ENCODE results near the gene SLC6A18. TPM values are rescaled to one million over a fixed set of nuclear protein-coding genes. Genes with fewer than 3 reads are reported as not detected.
A peak's percentile ranks its signal among the peaks of the same experiment; 100 is the strongest.

SLC6A18 gene
- total and polyA plus RNA-seq, 4 donors: not detected

GRCh38 chr5:1208221-1208742, 16.9 kb upstream of the SLC6A18 start:
- H3K9me3 ChIP-seq (ENCODE audit: control insufficient read depth, insufficient read depth, low read length): no peaks in the 10 kb centered on the region
- no peak overlapping the region for H3K4me3 ChIP-seq (ENCODE audit: low read depth, low read length)
- DNase-seq (ENCODE audit: low read depth in 4 of 6, low spot score in 6 of 6): no peak
- no peak overlapping the region for H3K27ac ChIP-seq (ENCODE audit: low read depth, low read length)
- 79% methylated on average over 16 of the region's 17 CpGs for WGBS (ENCODE audit: insufficient coverage)
- no peaks in the 10 kb centered on the region for H3K36me3 ChIP-seq (ENCODE audit: control insufficient read depth, insufficient read depth, low read length)
- no peaks in the 10 kb centered on the region for H3K27me3 ChIP-seq (ENCODE audit: control insufficient read depth, insufficient read depth, low read length)
- H3K4me1 ChIP-seq (ENCODE audit: control insufficient read depth, insufficient read depth, low read length): peaks cover 7% of the 10 kb centered on the region

DNA sequence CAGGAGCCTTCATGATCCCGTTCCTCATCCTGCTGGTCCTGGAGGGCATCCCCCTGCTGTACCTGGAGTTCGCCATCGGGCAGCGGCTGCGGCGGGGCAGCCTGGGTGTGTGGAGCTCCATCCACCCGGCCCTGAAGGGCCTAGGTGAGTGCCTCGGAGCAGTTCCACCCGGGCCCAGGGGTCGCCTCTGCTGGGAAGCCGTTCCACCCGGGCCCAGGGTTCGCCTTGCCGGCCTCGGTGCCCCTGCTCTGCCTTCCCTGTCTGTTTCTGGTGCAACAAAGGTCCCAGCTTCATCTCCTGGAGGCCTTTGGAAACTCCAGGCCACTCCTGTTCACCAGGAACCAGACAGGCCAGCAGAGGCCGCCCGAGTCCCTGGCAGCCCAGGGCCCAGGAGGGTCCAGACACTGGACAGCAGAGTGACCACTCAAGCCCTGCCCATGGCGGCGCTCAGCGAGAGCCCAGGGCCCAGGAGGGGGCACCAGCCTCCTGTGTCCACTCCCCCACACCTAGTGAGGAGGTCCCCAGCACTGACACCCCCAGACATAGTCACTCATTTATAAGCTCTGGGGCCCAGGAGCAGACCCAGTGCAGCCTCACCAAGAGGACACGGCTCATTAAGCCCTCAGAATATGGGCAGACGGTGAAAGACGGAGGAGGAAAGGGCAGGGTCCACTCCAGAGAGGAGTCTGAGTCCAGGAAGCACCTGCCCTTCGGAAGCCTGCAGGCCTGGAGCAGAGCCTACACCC, 16.3 kb upstream of the SLC6A18 start:
- Histone ChIP-seq H3K4me3 (ENCODE audit: low read depth, low read length) (no peak overlapping the region), H3K4me1 (ENCODE audit: control insufficient read depth, insufficient read depth, low read length) (peaks cover 7% of the 10 kb centered on the region), H3K36me3 (ENCODE audit: control insufficient read depth, insufficient read depth, low read length) (no peaks in the 10 kb centered on the region), H3K27me3 (ENCODE audit: control insufficient read depth, insufficient read depth, low read length) (no peaks in the 10 kb centered on the region), H3K27ac (ENCODE audit: low read depth, low read length) (no peak overlapping the region), H3K9me3 (ENCODE audit: control insufficient read depth, insufficient read depth, low read length) (no peaks in the 10 kb centered on the region)
- DNase-seq (ENCODE audit: low read depth in 4 of 6, low spot score in 6 of 6): peak in 1 of 6 donors; percentile 29
- 76% methylated on average over 24 of the region's 24 CpGs for WGBS (ENCODE audit: insufficient coverage)

GRCh38 chr5:1209489-1209852, 15.7 kb upstream of the SLC6A18 start:
- Histone ChIP-seq H3K4me1 (ENCODE audit: control insufficient read depth, insufficient read depth, low read length) (peaks cover 3% of the 10 kb centered on the region), H3K4me3 (ENCODE audit: low read depth, low read length) (no peak overlapping the region), H3K36me3 (ENCODE audit: control insufficient read depth, insufficient read depth, low read length) (no peaks in the 10 kb centered on the region), H3K27ac (ENCODE audit: low read depth, low read length) (no peak overlapping the region), H3K27me3 (ENCODE audit: control insufficient read depth, insufficient read depth, low read length) (no peaks in the 10 kb centered on the region), H3K9me3 (ENCODE audit: control insufficient read depth, insufficient read depth, low read length) (no peaks in the 10 kb centered on the region)
- WGBS (ENCODE audit: insufficient coverage): 69% methylated on average over 2 of the region's 2 CpGs
- DNase-seq (ENCODE audit: low read depth in 4 of 6, low spot score in 6 of 6): no peak

GRCh38 chr5:1209896-1210776, 15.0 kb upstream of the SLC6A18 start:
- H3K4me3 ChIP-seq (ENCODE audit: low read depth, low read length): no peak overlapping the region
- 86% methylated on average over 21 of the region's 21 CpGs for WGBS (ENCODE audit: insufficient coverage)
- H3K27ac ChIP-seq (ENCODE audit: low read depth, low read length): no peak overlapping the region
- no peaks in the 10 kb centered on the region for H3K36me3 ChIP-seq (ENCODE audit: control insufficient read depth, insufficient read depth, low read length)
- no peaks in the 10 kb centered on the region for H3K27me3 ChIP-seq (ENCODE audit: control insufficient read depth, insufficient read depth, low read length)
- no peak for DNase-seq (ENCODE audit: low read depth in 4 of 6, low spot score in 6 of 6)
- no peaks in the 10 kb centered on the region for H3K9me3 ChIP-seq (ENCODE audit: control insufficient read depth, insufficient read depth, low read length)
- no peaks in the 10 kb centered on the region for H3K4me1 ChIP-seq (ENCODE audit: control insufficient read depth, insufficient read depth, low read length)

- H3K36me3 ChIP-seq (ENCODE audit: control insufficient read depth, insufficient read depth, low read length): no peaks in the 10 kb centered on the region
- H3K27ac ChIP-seq (ENCODE audit: low read depth, low read length): no peak overlapping the region
- no peaks in the 10 kb centered on the region for H3K4me1 ChIP-seq (ENCODE audit: control insufficient read depth, insufficient read depth, low read length)
- no peak for DNase-seq (ENCODE audit: low read depth in 4 of 6, low spot score in 6 of 6)
- H3K9me3 ChIP-seq (ENCODE audit: control insufficient read depth, insufficient read depth, low read length): no peaks in the 10 kb centered on the region
- WGBS (ENCODE audit: insufficient coverage): 80% methylated on average over 21 of the region's 21 CpGs
- H3K4me3 ChIP-seq (ENCODE audit: low read depth, low read length): no peak overlapping the region
- H3K27me3 ChIP-seq (ENCODE audit: control insufficient read depth, insufficient read depth, low read length): no peaks in the 10 kb centered on the region
Observed at GRCh38 chr5:1210832-1211251, 14.3 kb upstream of the SLC6A18 start.

- 98% methylated on average over 9 of the region's 9 CpGs for WGBS (ENCODE audit: insufficient coverage)
- no peaks in the 10 kb centered on the region for H3K36me3 ChIP-seq (ENCODE audit: control insufficient read depth, insufficient read depth, low read length)
- H3K4me3 ChIP-seq (ENCODE audit: low read depth, low read length): no peak overlapping the region
- no peaks in the 10 kb centered on the region for H3K27me3 ChIP-seq (ENCODE audit: control insufficient read depth, insufficient read depth, low read length)
- no peaks in the 10 kb centered on the region for H3K4me1 ChIP-seq (ENCODE audit: control insufficient read depth, insufficient read depth, low read length)
- no peaks in the 10 kb centered on the region for H3K9me3 ChIP-seq (ENCODE audit: control insufficient read depth, insufficient read depth, low read length)
- DNase-seq (ENCODE audit: low read depth in 4 of 6, low spot score in 6 of 6): no peak
- no peak overlapping the region for H3K27ac ChIP-seq (ENCODE audit: low read depth, low read length)
Observed at GRCh38 chr5:1211701-1212100, 13.5 kb upstream of the SLC6A18 start.

DNA sequence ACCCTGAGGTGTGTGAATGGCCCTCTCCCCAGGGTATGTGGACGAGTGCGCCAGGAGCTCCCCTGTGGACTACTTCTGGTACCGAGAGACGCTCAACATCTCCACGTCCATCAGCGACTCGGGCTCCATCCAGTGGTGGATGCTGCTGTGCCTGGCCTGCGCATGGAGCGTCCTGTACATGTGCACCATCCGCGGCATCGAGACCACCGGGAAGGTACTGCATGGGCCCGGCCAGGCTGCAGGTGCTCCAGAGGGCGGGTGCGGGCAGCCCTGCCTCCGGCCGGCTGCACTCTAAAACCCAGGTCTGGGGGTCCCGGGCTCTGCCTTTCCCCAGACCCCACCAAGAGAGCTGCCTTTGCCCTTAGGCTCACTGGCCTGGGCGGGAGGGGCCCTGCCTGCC, 12.9 kb upstream of the SLC6A18 start:
- no peak overlapping the region for H3K27ac ChIP-seq (ENCODE audit: low read depth, low read length)
- H3K4me3 ChIP-seq (ENCODE audit: low read depth, low read length): no peak overlapping the region
- no peaks in the 10 kb centered on the region for H3K27me3 ChIP-seq (ENCODE audit: control insufficient read depth, insufficient read depth, low read length)
- H3K4me1 ChIP-seq (ENCODE audit: control insufficient read depth, insufficient read depth, low read length): no peaks in the 10 kb centered on the region
- WGBS (ENCODE audit: insufficient coverage): 92% methylated on average over 20 of the region's 20 CpGs
- no peak for DNase-seq (ENCODE audit: low read depth in 4 of 6, low spot score in 6 of 6)
- H3K36me3 ChIP-seq (ENCODE audit: control insufficient read depth, insufficient read depth, low read length): no peaks in the 10 kb centered on the region
- no peaks in the 10 kb centered on the region for H3K9me3 ChIP-seq (ENCODE audit: control insufficient read depth, insufficient read depth, low read length)

GRCh38 chr5:1212881-1213280, 12.3 kb upstream of the SLC6A18 start:
- H3K27me3 ChIP-seq (ENCODE audit: control insufficient read depth, insufficient read depth, low read length): no peaks in the 10 kb centered on the region
- WGBS (ENCODE audit: insufficient coverage): 87% methylated on average over 5 of the region's 18 CpGs
- no peak overlapping the region for H3K4me3 ChIP-seq (ENCODE audit: low read depth, low read length)
- DNase-seq (ENCODE audit: low read depth in 4 of 6, low spot score in 6 of 6): no peak
- H3K9me3 ChIP-seq (ENCODE audit: control insufficient read depth, insufficient read depth, low read length): no peaks in the 10 kb centered on the region
- H3K4me1 ChIP-seq (ENCODE audit: control insufficient read depth, insufficient read depth, low read length): no peaks in the 10 kb centered on the region
- no peaks in the 10 kb centered on the region for H3K36me3 ChIP-seq (ENCODE audit: control insufficient read depth, insufficient read depth, low read length)
- H3K27ac ChIP-seq (ENCODE audit: low read depth, low read length): no peak overlapping the region

GRCh38 chr5:1213508-1214162, 11.5 kb upstream of the SLC6A18 start:
- 89% methylated on average over 23 of the region's 25 CpGs for WGBS (ENCODE audit: insufficient coverage)
- DNase-seq (ENCODE audit: low read depth in 4 of 6, low spot score in 6 of 6): no peak
- Histone ChIP-seq H3K27ac (ENCODE audit: low read depth, low read length) (no peak overlapping the region), H3K27me3 (ENCODE audit: control insufficient read depth, insufficient read depth, low read length) (no peaks in the 10 kb centered on the region), H3K4me1 (ENCODE audit: control insufficient read depth, insufficient read depth, low read length) (no peaks in the 10 kb centered on the region), H3K9me3 (ENCODE audit: control insufficient read depth, insufficient read depth, low read length) (no peaks in the 10 kb centered on the region), H3K4me3 (ENCODE audit: low read depth, low read length) (no peak overlapping the region), H3K36me3 (ENCODE audit: control insufficient read depth, insufficient read depth, low read length) (no peaks in the 10 kb centered on the region)

Data from spinal cord (tissue), 10 donors.